HG03558 (cell line): ENCODE measurements around the gene OGFOD3.
"Not testable (repeated sequence)": the region's sequence is repeated elsewhere in the genome, so short reads cannot be mapped to it uniquely, and the experiment has no call there.

Source experiments
- ATAC-seq: cut with Tn5 transposase; IDR thresholded peaks from one replicate; pipeline ENCODE4 v1.9.1; 2021; ENCODE audit warnings: moderate number of reproducible peaks; ENCODE audit not compliant: unreplicated experiment; ENCODE audit errors: extremely low read depth

The OGFOD3 gene

GRCh38 chr17:82435601-82436583, 17.5 kb upstream of the OGFOD3 start:
- ATAC-seq, result no peak

- no peak for ATAC-seq
Observed at GRCh38 chr17:82435103-82435502, 16.7 kb upstream of the OGFOD3 start.

GRCh38 chr17:82434216-82434565, 15.8 kb upstream of the OGFOD3 start:
- no peak for ATAC-seq

GRCh38 chr17:82433560-82434215, 15.3 kb upstream of the OGFOD3 start:
- ATAC-seq, result no peak

- ATAC-seq, result no peak
Observed at GRCh38 chr17:82432017-82432416, 13.6 kb upstream of the OGFOD3 start.

- no peak for ATAC-seq
Observed at GRCh38 chr17:82429824-82430223, 11.4 kb upstream of the OGFOD3 start.

- no peak for ATAC-seq
Observed at GRCh38 chr17:82428546-82428945, 10.2 kb upstream of the OGFOD3 start.

GRCh38 chr17:82424863-82425159, 6.4 kb upstream of the OGFOD3 start:
- ATAC-seq, result no peak

- no peak for ATAC-seq
Observed at GRCh38 chr17:82424001-82424862, 5.8 kb upstream of the OGFOD3 start.

GRCh38 chr17:82419540-82419939, 1.2 kb upstream of the OGFOD3 start:
- ATAC-seq, result no peak

GRCh38 chr17:82416771-82417170, 1.6 kb downstream of the OGFOD3 start:
- no peak for ATAC-seq

- ATAC-seq, result no peak
Observed at GRCh38 chr17:82416264-82416663, 2.1 kb downstream of the OGFOD3 start.

GRCh38 chr17:82415786-82416185, 2.6 kb downstream of the OGFOD3 start:
- no peak for ATAC-seq

- ATAC-seq, result no peak
Observed at GRCh38 chr17:82415336-82415735, 3.0 kb downstream of the OGFOD3 start.

GRCh38 chr17:82414548-82415281, 3.7 kb downstream of the OGFOD3 start:
- ATAC-seq, result no peak

GRCh38 chr17:82412535-82413520, 5.6 kb downstream of the OGFOD3 start:
- no peak for ATAC-seq

- ATAC-seq, result not testable (repeated sequence)
Observed at GRCh38 chr17:82412081-82412480, 6.3 kb downstream of the OGFOD3 start.

GRCh38 chr17:82411396-82412053, 6.9 kb downstream of the OGFOD3 start:
- ATAC-seq, result no peak
